Thyroid gland (tissue), 4 donors: ENCODE results near the gene SNCAIP. TPM values are rescaled to one million over a fixed set of nuclear protein-coding genes. Genes with fewer than 3 reads are reported as not detected.

Source experiments
- DNase-seq, 2 donors: peaks; one replicate each; pipeline ENCODE4 v3.0.0-alpha.2; 2019
- H3K27ac ChIP-seq, 3 donors: fragments of 200-600 bp; sonication (generic); 1 replicate in 2 of 3; 2 replicates in 1 of 3; pipeline ENCODE4 v1.5.1; 2016 to 2019; ENCODE audit warnings: mild to moderate bottlenecking in 1 of 3, moderate library complexity in 1 of 3
- H3K27me3 ChIP-seq: fragments of 200-600 bp; sonication (generic); one replicate; pipeline ENCODE4 v1.5.1; 2019
- H3K36me3 ChIP-seq, 2 donors: fragments of 200-600 bp; sonication (generic); one replicate each; pipeline ENCODE4 v1.5.1; 2016 to 2019
- H3K4me1 ChIP-seq, 2 donors: fragments of 200-600 bp; sonication (generic); one replicate each; pipeline ENCODE4 v1.5.1; 2017 to 2019
- H3K4me3 ChIP-seq, 3 donors: fragments of 200-600 bp; sonication (generic); replicated peaks in 1 of 3; 1 replicate in 2 of 3; 2 replicates in 1 of 3; pipeline ENCODE4 v1.5.1; 2016; ENCODE audit warnings: mild to moderate bottlenecking in 1 of 3
- H3K9me3 ChIP-seq: fragments of 200-600 bp; sonication (generic); one replicate; pipeline ENCODE4 v1.5.1; 2017
- POLR2A ChIP-seq, 2 donors: fragments of 450-650 bp; IDR thresholded peaks; one replicate each; pipeline ENCODE4 v1.6.1; 2017; ENCODE audit warnings: antibody characterized with exemption in 2 of 2, mild to moderate bottlenecking in 2 of 2, moderate library complexity in 1 of 2
- WGBS, 2 donors: methylation state at CpG; one replicate each; pipeline ENCODE4 v1.1.5; 2017; 5-methylcytosine and 5-hydroxymethylcytosine counted together
- intact Hi-C: fragments of 100-400 bp; cut with DNase I; formaldehyde crosslinking; loops from one replicate; pipeline ENCODE4 v1.15.1; 2023
- total RNA-seq, 4 donors: library from RNA; depleted of rRNA; stranded (reverse); fragments of >200 nt; gene quantifications; one replicate each; pipeline ENCODE4 v1.2.3, GENCODE V29; 2016
- TF ChIP-seq, protein P1 (sequence below), 6 experiments: fragments of 200-600 bp in 3 of 6; fragments of 450-650 bp in 3 of 6; sonication (generic) in 3 of 6; IDR thresholded peaks; one replicate each; pipeline ENCODE4 v1.5.1; 2016 to 2019; ENCODE audit warnings: antibody characterized with exemption in 6 of 6, mild to moderate bottlenecking in 2 of 6, inconsistent platforms in 1 of 6, moderate library complexity in 1 of 6

The SNCAIP gene
- total RNA-seq, 4 donors from 2014 or later = 4.0 to 12.8 (median 9.8) TPM

DNA sequence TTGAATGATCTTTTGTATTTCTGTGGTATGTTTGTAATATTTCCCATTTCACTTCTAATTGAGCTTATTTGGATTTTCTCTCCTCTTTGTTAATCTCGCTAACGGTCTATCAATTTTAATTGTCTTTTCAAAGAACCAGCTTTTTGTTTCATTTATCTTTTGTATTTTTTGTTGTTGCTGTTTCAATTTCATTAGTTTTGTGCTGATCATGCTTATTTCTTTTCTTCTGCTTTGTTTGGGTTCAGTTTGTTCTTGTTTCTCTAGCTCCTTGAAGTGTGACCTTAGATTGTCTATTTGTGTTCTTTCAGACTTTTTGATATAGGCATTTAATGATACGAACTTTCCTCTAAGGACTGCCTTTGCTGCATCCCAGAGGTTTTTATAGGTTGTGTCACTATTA, 28.4 kb upstream of the SNCAIP start:
- TF ChIP-seq, protein P1, sequence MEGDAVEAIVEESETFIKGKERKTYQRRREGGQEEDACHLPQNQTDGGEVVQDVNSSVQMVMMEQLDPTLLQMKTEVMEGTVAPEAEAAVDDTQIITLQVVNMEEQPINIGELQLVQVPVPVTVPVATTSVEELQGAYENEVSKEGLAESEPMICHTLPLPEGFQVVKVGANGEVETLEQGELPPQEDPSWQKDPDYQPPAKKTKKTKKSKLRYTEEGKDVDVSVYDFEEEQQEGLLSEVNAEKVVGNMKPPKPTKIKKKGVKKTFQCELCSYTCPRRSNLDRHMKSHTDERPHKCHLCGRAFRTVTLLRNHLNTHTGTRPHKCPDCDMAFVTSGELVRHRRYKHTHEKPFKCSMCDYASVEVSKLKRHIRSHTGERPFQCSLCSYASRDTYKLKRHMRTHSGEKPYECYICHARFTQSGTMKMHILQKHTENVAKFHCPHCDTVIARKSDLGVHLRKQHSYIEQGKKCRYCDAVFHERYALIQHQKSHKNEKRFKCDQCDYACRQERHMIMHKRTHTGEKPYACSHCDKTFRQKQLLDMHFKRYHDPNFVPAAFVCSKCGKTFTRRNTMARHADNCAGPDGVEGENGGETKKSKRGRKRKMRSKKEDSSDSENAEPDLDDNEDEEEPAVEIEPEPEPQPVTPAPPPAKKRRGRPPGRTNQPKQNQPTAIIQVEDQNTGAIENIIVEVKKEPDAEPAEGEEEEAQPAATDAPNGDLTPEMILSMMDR (IDR thresholded peaks at IDR 0.05) = no peak
- no peak for TF ChIP-seq POLR2A (IDR thresholded peaks at IDR 0.05)
- no peaks in the 10 kb centered on the region for H3K36me3 ChIP-seq
- no peaks in the 10 kb centered on the region for H3K4me1 ChIP-seq
- H3K4me3 ChIP-seq = no peak overlapping the region
- H3K27me3 ChIP-seq = no peaks in the 10 kb centered on the region
- intact Hi-C loops = no loop called here
- H3K27ac ChIP-seq = no peak overlapping the region
- H3K9me3 ChIP-seq = no peaks in the 10 kb centered on the region
- no peak for DNase-seq
- WGBS, 2 donors = 95 to 100% methylated on average over 3 of the region's 3 CpGs

DNA sequence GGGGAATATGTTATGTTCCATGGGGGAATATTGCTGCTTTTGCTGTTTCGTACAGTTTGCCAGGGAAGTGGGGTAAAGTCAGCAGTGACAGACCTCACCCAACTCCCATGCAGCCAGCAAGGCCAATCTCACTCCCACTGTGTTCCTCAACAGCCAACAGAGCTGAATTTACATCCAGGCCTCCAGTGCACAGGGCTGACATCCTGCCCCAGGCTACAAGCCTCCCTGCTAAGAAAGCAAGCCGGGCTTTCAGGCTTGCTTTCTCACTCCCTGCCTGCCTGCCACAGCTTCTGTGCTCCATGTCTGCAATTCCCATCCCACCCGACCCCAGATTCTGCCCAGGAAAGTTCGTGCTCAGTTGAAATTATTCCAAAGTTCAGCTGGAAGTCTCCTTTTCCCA, 25.5 kb upstream of the SNCAIP start:
- Histone ChIP-seq H3K9me3 (no peaks in the 10 kb centered on the region), H3K36me3 (no peaks in the 10 kb centered on the region), H3K4me1 (no peaks in the 10 kb centered on the region), H3K4me3 (no peak overlapping the region), H3K27ac (no peak overlapping the region), H3K27me3 (no peaks in the 10 kb centered on the region)
- intact Hi-C loops = no loop called here
- 62 to 77% methylated on average over 4 of the region's 4 CpGs for WGBS, 2 donors
- TF ChIP-seq, protein P1 (IDR thresholded peaks at IDR 0.05) = no peak
- no peak for TF ChIP-seq POLR2A (IDR thresholded peaks at IDR 0.05)
- DNase-seq = no peak

DNA sequence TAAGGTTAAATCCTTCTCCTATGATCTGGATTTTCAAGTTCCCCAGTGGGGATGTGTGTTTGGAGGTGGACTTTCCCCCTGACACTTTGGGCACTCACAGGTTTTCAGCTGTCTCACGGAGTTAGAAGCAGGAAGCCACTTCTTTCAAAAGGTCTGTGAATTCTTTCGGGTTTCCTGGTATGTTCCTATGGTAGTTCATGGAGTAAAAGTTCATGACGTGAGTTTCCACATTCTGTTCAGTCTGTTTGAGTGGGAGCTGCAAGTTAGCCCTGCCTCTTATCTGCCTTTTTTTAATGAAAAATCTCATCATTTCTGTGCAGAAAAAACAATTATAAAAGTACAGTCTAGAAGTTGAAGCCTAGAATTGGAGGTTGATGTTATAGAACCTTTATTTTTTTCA, 24.9 kb upstream of the SNCAIP start:
- TF ChIP-seq, protein P1 (IDR thresholded peaks at IDR 0.05) = no peak
- no peak for TF ChIP-seq POLR2A (IDR thresholded peaks at IDR 0.05)
- Histone ChIP-seq H3K36me3 (no peaks in the 10 kb centered on the region), H3K27ac (no peak overlapping the region), H3K4me3 (no peak overlapping the region), H3K27me3 (no peaks in the 10 kb centered on the region), H3K9me3 (no peaks in the 10 kb centered on the region), H3K4me1 (no peaks in the 10 kb centered on the region)
- WGBS, 2 donors = 61 to 65% methylated on average over 3 of the region's 3 CpGs
- DNase-seq = no peak
- intact Hi-C loops = no loop called here

DNA sequence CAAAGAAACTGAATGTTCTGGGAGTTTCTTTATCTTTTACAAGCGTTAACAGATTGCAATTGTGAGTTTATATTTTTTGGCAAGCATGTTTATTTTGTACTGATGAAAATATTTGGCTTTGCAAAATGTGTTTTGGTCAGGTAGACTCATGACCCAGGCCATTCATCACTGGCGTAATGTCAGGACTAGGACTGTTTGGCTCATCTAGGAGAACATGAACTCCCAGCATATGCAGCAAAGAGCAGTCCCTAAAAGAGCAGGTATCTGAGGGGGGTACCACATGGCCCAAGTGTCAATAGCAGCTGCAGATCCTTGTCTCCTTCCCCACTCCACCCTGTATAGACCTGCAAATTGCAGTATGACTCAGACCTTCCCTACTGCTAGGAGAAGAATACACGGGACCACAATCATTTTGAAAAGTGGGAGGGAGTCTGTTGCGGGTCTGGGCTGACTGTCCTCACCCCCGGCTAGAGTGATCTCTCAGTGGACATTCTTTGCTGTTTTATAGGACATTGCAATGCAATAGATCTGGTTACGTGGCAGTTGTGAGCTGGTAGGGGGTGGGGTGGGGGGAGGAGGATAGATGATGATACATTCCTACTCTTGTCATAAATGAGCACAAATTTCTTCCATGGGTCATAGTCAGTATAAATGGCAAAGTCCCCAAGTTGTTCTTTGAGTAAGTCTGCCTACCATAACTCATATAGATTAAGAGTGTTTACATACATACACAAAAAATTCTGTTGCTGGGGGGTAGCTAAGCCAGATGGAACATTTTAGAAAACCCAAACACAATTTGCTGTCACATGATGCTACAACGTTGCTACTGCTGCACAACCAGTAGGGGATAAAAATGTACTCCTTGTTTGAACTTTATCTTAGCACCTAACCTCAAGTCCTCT, 20.8 kb upstream of the SNCAIP start:
- Histone ChIP-seq H3K27me3 (no peaks in the 10 kb centered on the region), H3K9me3 (no peaks in the 10 kb centered on the region), H3K36me3 (no peaks in the 10 kb centered on the region), H3K4me3 (no peak overlapping the region), H3K27ac (no peak overlapping the region), H3K4me1 (no peaks in the 10 kb centered on the region)
- intact Hi-C loops = loop anchor here (10.0 kb wide), 1 partner anchor 124 kb away; no protein-coding TSS in a partner anchor
- DNase-seq = no peak
- TF ChIP-seq, protein P1 (IDR thresholded peaks at IDR 0.05) = no peak
- TF ChIP-seq POLR2A (IDR thresholded peaks at IDR 0.05) = no peak
- 80 to 89% methylated on average over 7 of the region's 7 CpGs for WGBS, 2 donors

DNA sequence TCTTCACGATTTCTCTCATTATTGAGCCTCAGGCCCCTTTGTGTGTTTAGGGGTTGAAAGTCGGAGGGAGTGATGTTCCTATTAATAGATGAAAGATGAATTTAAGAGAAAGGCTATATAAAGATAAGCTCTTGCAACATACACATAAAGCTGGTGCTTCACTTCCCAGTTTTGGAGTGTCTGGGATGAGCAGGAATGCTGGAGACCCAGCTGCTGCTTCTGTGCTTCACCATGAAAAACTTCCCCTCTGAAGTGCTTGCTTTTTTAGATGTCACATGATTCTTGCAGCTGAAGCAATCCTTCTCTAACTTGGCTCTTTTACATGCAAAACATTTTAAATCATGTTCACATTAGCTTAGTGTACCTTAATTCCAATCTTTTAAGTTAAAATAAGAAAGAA, 19.7 kb upstream of the SNCAIP start:
- H3K27me3 ChIP-seq = no peaks in the 10 kb centered on the region
- no peaks in the 10 kb centered on the region for H3K9me3 ChIP-seq
- no peak overlapping the region for H3K4me3 ChIP-seq
- H3K4me1 ChIP-seq = no peaks in the 10 kb centered on the region
- no peak overlapping the region for H3K27ac ChIP-seq
- H3K36me3 ChIP-seq = no peaks in the 10 kb centered on the region
- intact Hi-C loops = loop anchor here (10.0 kb wide), 1 partner anchor 122 kb away; no protein-coding TSS in a partner anchor
- WGBS, 2 donors = 73 to 79% methylated on average over 2 of the region's 2 CpGs
- TF ChIP-seq POLR2A (IDR thresholded peaks at IDR 0.05) = no peak
- TF ChIP-seq, protein P1 (IDR thresholded peaks at IDR 0.05) = no peak
- no peak for DNase-seq
